ENCODE results near the gene MARVELD1.

DNA sequence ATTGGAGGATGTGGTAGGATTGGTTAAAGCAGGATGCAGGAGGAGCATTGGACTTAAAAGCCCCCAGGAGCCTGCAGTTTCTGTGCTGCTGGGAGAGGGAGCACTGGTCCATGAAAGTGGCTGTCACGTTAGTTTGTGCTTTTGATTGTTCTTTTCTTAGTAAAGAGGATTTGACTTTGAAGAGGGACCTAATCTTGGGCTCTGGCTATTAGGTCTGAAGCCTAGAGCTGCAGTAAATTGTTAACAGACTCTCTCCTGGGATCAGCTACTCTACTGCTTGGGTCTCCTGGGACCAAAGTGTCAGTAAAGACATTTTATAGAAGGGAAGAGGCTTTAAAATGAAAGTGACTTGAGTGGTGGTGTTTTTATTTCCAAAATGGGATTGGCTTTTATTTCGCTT is 27.1 kb downstream of the MARVELD1 start:
- TF ChIP-seq EP300 (IDR thresholded peaks at IDR 0.05) (no peak), MAX (IDR thresholded peaks at IDR 0.05) (no peak), CTCF (IDR thresholded peaks at IDR 0.05) (no peak), POLR2A (IDR thresholded peaks at IDR 0.05; ENCODE audit: low read length) (no peak)
